ENCODE data around the gene GYS1. TPM values are rescaled to one million over a fixed set of nuclear protein-coding genes. Genes with fewer than 3 reads are reported as not detected.

GYS1 gene
- total and polyA plus RNA-seq, 4 donors: 2.6 to 8.7 (median 6.3) TPM

- 80% methylated on average over 4 of the region's 4 CpGs for WGBS
- H3K4me3 ChIP-seq (ENCODE audit: low read depth in 1 of 3, low read length in 3 of 3): no peak overlapping the region
- no peaks in the 10 kb centered on the region for H3K9me3 ChIP-seq (ENCODE audit: control insufficient read depth in 4 of 4, low read length in 3 of 4)
- no peaks in the 10 kb centered on the region for H3K36me3 ChIP-seq (ENCODE audit: control insufficient read depth in 4 of 4, insufficient read depth in 3 of 4, low read depth in 1 of 4, low read length in 3 of 4)
- no peak for TF ChIP-seq SP1 (IDR thresholded peaks at IDR 0.05)
- no peak overlapping the region for H3K27ac ChIP-seq (ENCODE audit: low read depth in 1 of 2, low read length in 2 of 2)
- DNase-seq (ENCODE audit: low spot score): no peak
- H3K27me3 ChIP-seq (ENCODE audit: control insufficient read depth in 4 of 4, insufficient read depth in 4 of 4, low read length in 3 of 4): no peaks in the 10 kb centered on the region
- H3K4me1 ChIP-seq (ENCODE audit: control insufficient read depth in 4 of 4, insufficient read depth in 4 of 4, low read length in 3 of 4): peaks cover 4 to 14% (median 11%) of the 10 kb centered on the region in 4 donors
- no peak overlapping the region for H3K9ac ChIP-seq (ENCODE audit: low read depth in 1 of 2, low read length in 2 of 2)
Measured at GRCh38 chr19:48953141-48953540, 40.0 kb downstream of the GYS1 start.

DNA sequence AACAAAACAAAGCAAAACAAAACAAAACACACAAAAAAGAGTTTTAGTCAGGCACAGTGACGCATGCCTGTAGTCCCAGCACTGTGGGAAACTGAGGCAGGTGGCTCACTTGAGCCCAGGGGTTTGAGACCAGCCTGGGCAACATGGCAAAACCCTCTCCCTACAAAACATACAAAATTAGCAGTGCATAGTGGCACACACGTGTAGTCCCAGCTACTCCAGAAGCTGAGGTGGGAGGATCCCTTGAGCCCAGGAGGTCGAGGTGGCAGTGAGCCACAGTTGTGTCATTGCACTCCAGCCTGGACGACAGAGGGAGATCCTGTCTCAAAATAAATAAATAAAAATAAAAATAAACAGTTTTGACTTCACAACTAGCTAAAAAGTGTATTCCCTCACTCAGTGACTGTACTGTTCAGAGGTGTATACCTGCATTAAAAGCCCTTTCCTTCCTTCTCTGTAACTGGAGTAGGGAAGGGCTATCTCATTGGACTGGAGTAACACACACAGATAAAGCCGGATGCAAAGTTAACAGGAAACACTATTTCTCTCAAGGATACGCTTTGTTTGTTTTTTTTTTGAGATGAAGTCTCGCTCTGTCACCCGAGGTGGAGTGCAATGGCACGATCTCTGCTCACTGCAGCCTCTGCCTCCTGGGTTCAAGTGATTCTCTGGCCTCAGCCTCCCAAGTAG lies 42.1 kb downstream of the GYS1 start:
- H3K9ac ChIP-seq (ENCODE audit: low read depth in 1 of 2, low read length in 2 of 2): no peak overlapping the region
- no peak overlapping the region for H3K4me3 ChIP-seq (ENCODE audit: low read depth in 1 of 3, low read length in 3 of 3)
- TF ChIP-seq EGR1 (IDR thresholded peaks at IDR 0.05; ENCODE audit: low read depth in 2 of 2): no peak
- TF ChIP-seq YY1 (IDR thresholded peaks at IDR 0.05): no peak
- no peak for TF ChIP-seq MAX (IDR thresholded peaks at IDR 0.05)
- no peak for TF ChIP-seq ZBTB33 (IDR thresholded peaks at IDR 0.05)
- TF ChIP-seq SP1 (IDR thresholded peaks at IDR 0.05): no peak
- TF ChIP-seq, protein P1, sequence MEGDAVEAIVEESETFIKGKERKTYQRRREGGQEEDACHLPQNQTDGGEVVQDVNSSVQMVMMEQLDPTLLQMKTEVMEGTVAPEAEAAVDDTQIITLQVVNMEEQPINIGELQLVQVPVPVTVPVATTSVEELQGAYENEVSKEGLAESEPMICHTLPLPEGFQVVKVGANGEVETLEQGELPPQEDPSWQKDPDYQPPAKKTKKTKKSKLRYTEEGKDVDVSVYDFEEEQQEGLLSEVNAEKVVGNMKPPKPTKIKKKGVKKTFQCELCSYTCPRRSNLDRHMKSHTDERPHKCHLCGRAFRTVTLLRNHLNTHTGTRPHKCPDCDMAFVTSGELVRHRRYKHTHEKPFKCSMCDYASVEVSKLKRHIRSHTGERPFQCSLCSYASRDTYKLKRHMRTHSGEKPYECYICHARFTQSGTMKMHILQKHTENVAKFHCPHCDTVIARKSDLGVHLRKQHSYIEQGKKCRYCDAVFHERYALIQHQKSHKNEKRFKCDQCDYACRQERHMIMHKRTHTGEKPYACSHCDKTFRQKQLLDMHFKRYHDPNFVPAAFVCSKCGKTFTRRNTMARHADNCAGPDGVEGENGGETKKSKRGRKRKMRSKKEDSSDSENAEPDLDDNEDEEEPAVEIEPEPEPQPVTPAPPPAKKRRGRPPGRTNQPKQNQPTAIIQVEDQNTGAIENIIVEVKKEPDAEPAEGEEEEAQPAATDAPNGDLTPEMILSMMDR (IDR thresholded peaks at IDR 0.05; ENCODE audit: low read depth, low read length, missing input control): no peak
- TF ChIP-seq ATF3 (IDR thresholded peaks at IDR 0.05): no peak
- TF ChIP-seq NR2F2 (IDR thresholded peaks at IDR 0.05): no peak
- no peak for TF ChIP-seq GABPA (IDR thresholded peaks at IDR 0.05 in 1 of 2, conservative IDR thresholded peaks at IDR 0.05 in 1 of 2)
- TF ChIP-seq FOXA2 (IDR thresholded peaks at IDR 0.05): no peak
- TF ChIP-seq, protein P2, sequence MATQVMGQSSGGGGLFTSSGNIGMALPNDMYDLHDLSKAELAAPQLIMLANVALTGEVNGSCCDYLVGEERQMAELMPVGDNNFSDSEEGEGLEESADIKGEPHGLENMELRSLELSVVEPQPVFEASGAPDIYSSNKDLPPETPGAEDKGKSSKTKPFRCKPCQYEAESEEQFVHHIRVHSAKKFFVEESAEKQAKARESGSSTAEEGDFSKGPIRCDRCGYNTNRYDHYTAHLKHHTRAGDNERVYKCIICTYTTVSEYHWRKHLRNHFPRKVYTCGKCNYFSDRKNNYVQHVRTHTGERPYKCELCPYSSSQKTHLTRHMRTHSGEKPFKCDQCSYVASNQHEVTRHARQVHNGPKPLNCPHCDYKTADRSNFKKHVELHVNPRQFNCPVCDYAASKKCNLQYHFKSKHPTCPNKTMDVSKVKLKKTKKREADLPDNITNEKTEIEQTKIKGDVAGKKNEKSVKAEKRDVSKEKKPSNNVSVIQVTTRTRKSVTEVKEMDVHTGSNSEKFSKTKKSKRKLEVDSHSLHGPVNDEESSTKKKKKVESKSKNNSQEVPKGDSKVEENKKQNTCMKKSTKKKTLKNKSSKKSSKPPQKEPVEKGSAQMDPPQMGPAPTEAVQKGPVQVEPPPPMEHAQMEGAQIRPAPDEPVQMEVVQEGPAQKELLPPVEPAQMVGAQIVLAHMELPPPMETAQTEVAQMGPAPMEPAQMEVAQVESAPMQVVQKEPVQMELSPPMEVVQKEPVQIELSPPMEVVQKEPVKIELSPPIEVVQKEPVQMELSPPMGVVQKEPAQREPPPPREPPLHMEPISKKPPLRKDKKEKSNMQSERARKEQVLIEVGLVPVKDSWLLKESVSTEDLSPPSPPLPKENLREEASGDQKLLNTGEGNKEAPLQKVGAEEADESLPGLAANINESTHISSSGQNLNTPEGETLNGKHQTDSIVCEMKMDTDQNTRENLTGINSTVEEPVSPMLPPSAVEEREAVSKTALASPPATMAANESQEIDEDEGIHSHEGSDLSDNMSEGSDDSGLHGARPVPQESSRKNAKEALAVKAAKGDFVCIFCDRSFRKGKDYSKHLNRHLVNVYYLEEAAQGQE (IDR thresholded peaks at IDR 0.05): no peak
- TF ChIP-seq RXRA (IDR thresholded peaks at IDR 0.05): no peak
- no peak for TF ChIP-seq FOXA1 (IDR thresholded peaks at IDR 0.05)
- no peak for TF ChIP-seq RAD21 (IDR thresholded peaks at IDR 0.05)
- TF ChIP-seq HNF4A (conservative IDR thresholded peaks at IDR 0.05): no peak
- no peak for TF ChIP-seq TAF1 (conservative IDR thresholded peaks at IDR 0.05)
- TF ChIP-seq JUND (IDR thresholded peaks at IDR 0.05): no peak
- WGBS: 58% methylated on average over 9 of the region's 9 CpGs
- peaks cover 4 to 14% (median 11%) of the 10 kb centered on the region in 4 donors for H3K4me1 ChIP-seq (ENCODE audit: control insufficient read depth in 4 of 4, insufficient read depth in 4 of 4, low read length in 3 of 4)
- H3K9me3 ChIP-seq (ENCODE audit: control insufficient read depth in 4 of 4, low read length in 3 of 4): no peaks in the 10 kb centered on the region
- H3K36me3 ChIP-seq (ENCODE audit: control insufficient read depth in 4 of 4, insufficient read depth in 3 of 4, low read depth in 1 of 4, low read length in 3 of 4): no peaks in the 10 kb centered on the region
- no peaks in the 10 kb centered on the region for H3K27me3 ChIP-seq (ENCODE audit: control insufficient read depth in 4 of 4, insufficient read depth in 4 of 4, low read length in 3 of 4)
- H3K27ac ChIP-seq (ENCODE audit: low read depth in 1 of 2, low read length in 2 of 2): no peak overlapping the region
- no peak for DNase-seq (ENCODE audit: low spot score)

Data from liver (tissue), 9 donors.